Epithelial cell of alveolus of lung (primary cell): Measurements from ENCODE around the gene SENP8. TPM values are rescaled to one million over a fixed set of nuclear protein-coding genes. Genes with fewer than 3 reads are reported as not detected.

Experiments used
- total RNA-seq: library from RNA; depleted of rRNA; stranded (reverse); fragments of >200 nt; gene quantifications from 2 replicates; pipeline ENCODE4 v1.2.1, GENCODE V29; 2015

Gene SENP8
- 2.3 and 3.2 TPM in 2 replicates for total RNA-seq

DNA sequence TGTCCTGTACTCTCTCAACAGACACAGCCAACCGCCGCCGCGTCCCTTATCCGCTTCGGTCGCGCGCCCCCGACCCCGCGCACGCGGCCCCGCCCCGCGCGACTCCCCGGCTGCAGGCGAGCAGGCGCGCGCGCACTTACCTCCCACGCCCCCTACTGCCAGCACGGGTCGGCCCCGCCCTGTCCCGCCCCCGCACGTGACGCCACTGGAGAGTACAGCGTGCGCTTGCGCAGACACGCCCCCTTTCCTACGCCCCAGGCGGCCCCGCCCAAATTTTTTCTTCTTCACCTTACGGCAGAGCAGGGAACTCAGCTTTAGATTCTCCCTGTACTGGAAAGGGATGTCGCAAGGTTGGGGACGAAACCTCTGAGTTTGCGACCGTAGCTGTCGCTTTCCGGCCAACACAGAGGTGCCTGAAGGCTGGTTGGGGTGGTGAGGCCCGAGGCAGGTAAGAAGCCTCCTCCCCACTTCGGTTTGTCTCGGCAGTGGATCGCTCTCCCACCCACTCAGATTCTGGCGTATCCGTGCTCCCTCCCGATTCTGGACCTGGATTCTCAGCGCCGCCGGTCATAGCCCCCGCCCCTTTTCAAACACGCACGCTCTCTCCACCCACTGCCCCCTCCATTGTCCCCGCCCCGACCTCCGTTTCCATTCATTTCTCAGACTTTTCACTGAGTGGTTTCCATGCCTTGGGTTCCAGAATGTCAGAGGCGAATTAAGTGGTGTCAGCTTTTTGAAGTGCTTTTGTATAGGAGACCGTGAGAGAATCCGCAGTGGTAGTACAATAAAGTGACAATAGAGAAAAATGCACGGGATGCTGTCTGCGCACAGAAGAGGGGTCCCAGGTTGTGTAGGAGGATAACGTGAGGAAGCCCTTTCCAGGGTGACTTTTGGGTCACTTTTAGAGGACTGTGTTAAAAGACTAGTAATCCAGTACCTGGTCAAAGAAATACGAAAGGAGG lies at the start of gene SENP8, which contains the start of gene MYO9A:
Gene SENP8 (plus strand): TSS at position 387 of the 962 bp plus-strand sequence. CDS start 21,221 bp downstream, outside the sequence.
Gene MYO9A (minus strand): TSS at position 134 of the 962 bp plus-strand sequence. CDS start 71,587 bp downstream, outside the sequence.

Other genes starting within 250 kb of the SENP8 start
- 13.1 and 15.6 TPM in 2 replicates for gene MYO9A, start 253 bp upstream of the SENP8 start, total RNA-seq
- gene GRAMD2A, start 79.4 kb downstream of the SENP8 start, total RNA-seq, result 0.52 TPM in 1 of 2 replicates, not detected in the other
- gene PKM, start 112.8 kb downstream of the SENP8 start, total RNA-seq, result 1,015 and 1,831 TPM in 2 replicates
- gene PARP6, start 154.2 kb downstream of the SENP8 start, total RNA-seq, result 12.4 and 28.2 TPM in 2 replicates
- 0.72 TPM in 1 of 2 replicates, not detected in the other for gene CELF6, start 201.8 kb downstream of the SENP8 start, total RNA-seq